MM.1S (cell line): ENCODE measurements around the gene ZNF428.

Experiments used
- EZH2 ChIP-seq: fragments of 300-600 bp; sonication (generic); optimal IDR thresholded peaks from 2 replicates; pipeline ENCODE3; 2017; ENCODE audit warnings: low read depth, mild to moderate bottlenecking, antibody characterized with exemption, low read length, mixed read lengths
- EZH2phosphoT487 ChIP-seq: fragments of 300-600 bp; sonication (generic); IDR thresholded peaks from 2 replicates; pipeline ENCODE4 v1.6.1; 2018; ENCODE audit warnings: antibody characterized with exemption, low read length
- TF ChIP-seq, protein P1 (sequence below): fragments of 300-600 bp; sonication (generic); IDR thresholded peaks from 2 replicates; pipeline ENCODE4 v1.5.1; 2016; ENCODE audit warnings: antibody characterized with exemption, low read length, mixed read lengths

- TF ChIP-seq, protein P1, sequence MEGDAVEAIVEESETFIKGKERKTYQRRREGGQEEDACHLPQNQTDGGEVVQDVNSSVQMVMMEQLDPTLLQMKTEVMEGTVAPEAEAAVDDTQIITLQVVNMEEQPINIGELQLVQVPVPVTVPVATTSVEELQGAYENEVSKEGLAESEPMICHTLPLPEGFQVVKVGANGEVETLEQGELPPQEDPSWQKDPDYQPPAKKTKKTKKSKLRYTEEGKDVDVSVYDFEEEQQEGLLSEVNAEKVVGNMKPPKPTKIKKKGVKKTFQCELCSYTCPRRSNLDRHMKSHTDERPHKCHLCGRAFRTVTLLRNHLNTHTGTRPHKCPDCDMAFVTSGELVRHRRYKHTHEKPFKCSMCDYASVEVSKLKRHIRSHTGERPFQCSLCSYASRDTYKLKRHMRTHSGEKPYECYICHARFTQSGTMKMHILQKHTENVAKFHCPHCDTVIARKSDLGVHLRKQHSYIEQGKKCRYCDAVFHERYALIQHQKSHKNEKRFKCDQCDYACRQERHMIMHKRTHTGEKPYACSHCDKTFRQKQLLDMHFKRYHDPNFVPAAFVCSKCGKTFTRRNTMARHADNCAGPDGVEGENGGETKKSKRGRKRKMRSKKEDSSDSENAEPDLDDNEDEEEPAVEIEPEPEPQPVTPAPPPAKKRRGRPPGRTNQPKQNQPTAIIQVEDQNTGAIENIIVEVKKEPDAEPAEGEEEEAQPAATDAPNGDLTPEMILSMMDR: no peak
- no peak for TF ChIP-seq EZH2phosphoT487
- TF ChIP-seq EZH2: no peak
These were observed 538 bp downstream of the ZNF428 start for GRCh38 chr19:43618921-43619261.
